ENCODE measurements around the gene RXRA. TPM values are rescaled to one million over a fixed set of nuclear protein-coding genes. Genes with fewer than 3 reads are reported as not detected.

The RXRA gene
- total and polyA plus RNA-seq, 2 donors (not counting 3 experiments of a cell fraction or from before 2014, with no cell fraction given), result 15.4 to 37.4 TPM

DNA sequence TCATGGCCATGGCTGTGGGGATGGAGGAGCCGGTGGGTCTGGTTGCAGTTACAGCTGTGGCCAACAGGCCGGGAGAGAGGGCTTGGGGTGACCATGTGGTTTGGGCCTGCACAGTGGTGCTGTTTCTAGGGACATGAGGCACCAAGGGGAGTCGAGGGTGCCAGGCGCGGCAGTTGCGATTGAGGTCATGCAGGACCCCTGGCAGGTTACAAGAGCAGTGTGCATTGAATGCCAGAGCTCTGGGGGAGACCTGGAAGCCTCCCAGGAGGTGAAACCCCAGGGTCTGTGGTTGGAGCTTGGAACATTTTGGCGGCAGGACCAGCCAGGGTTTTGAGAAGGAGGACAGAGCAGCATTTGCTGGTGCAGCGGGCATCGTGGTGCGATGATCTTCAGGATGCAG lies 21.7 kb downstream of the RXRA start:
- Histone ChIP-seq H2AFZ (ENCODE audit: low read depth, low read length) (no peak overlapping the region), H3K4me2 (ENCODE audit: insufficient read depth, low read length) (no peak overlapping the region), H3K27ac (ENCODE audit: insufficient read depth, low read depth, low read length) (no peak overlapping the region), H4K20me1 (replicated peaks; ENCODE audit: control insufficient read depth, extremely low read depth, insufficient read depth, low read length) (no peaks in the 10 kb centered on the region), H3K9ac (replicated peaks; ENCODE audit: extremely low read depth, insufficient read depth, low read length) (no peak overlapping the region), H3K9me1 (replicated peaks; ENCODE audit: control insufficient read depth, extremely low read depth, insufficient read depth, low read length) (no peaks in the 10 kb centered on the region), H3K36me3 (ENCODE audit: control insufficient read depth in 2 of 2, extremely low read depth in 1 of 2, insufficient read depth in 2 of 2, low read length in 2 of 2) (no peaks in the 10 kb centered on the region), H3K4me1 (ENCODE audit: control insufficient read depth, extremely low read depth, insufficient read depth, low read length) (peaks cover 5% of the 10 kb centered on the region), H3K9me3 (replicated peaks; ENCODE audit: control insufficient read depth, insufficient read depth, low read length) (no peaks in the 10 kb centered on the region), H3K4me3 (replicated peaks in 1 of 3; ENCODE audit: insufficient read depth in 1 of 3, low read depth in 1 of 3, low read length in 3 of 3) (no peak overlapping the region), H3K27me3 (ENCODE audit: control insufficient read depth in 2 of 2, insufficient read depth in 2 of 2, low read length in 2 of 2) (no peaks in the 10 kb centered on the region), H3K79me2 (ENCODE audit: control insufficient read depth, insufficient read depth, low read length) (peaks cover 50% of the 10 kb centered on the region)
- POLR2A ChIA-PET, result no interaction called here
- DNase-seq (ENCODE audit: low read depth, low spot score), result no peak
- BruUV-seq (replicated peaks), result no TSS peak
- intact Hi-C loops (cut with micrococcal nuclease), result no loop called here
- TF ChIP-seq POLR2A (IDR thresholded peaks at IDR 0.05; ENCODE audit: low read depth, low read length) (no peak), POLR2AphosphoS5 (IDR thresholded peaks at IDR 0.05; ENCODE audit: insufficient read depth, low read depth, low read length) (no peak), MYC (IDR thresholded peaks at IDR 0.05; ENCODE audit: low read depth, low read length) (no peak), JUN (IDR thresholded peaks at IDR 0.05; ENCODE audit: borderline replicate concordance, insufficient read depth, insufficient read length, low read depth) (no peak), FOS (IDR thresholded peaks at IDR 0.05; ENCODE audit: borderline replicate concordance, insufficient read depth, low read length) (no peak), GATA2 (IDR thresholded peaks at IDR 0.05; ENCODE audit: insufficient read depth, insufficient read length, low read depth, low read length) (no peak), EZH2 (IDR thresholded peaks at IDR 0.05; ENCODE audit: borderline replicate concordance, low read depth, low read length, severe bottlenecking) (no peak)
- TF ChIP-seq, protein P1, sequence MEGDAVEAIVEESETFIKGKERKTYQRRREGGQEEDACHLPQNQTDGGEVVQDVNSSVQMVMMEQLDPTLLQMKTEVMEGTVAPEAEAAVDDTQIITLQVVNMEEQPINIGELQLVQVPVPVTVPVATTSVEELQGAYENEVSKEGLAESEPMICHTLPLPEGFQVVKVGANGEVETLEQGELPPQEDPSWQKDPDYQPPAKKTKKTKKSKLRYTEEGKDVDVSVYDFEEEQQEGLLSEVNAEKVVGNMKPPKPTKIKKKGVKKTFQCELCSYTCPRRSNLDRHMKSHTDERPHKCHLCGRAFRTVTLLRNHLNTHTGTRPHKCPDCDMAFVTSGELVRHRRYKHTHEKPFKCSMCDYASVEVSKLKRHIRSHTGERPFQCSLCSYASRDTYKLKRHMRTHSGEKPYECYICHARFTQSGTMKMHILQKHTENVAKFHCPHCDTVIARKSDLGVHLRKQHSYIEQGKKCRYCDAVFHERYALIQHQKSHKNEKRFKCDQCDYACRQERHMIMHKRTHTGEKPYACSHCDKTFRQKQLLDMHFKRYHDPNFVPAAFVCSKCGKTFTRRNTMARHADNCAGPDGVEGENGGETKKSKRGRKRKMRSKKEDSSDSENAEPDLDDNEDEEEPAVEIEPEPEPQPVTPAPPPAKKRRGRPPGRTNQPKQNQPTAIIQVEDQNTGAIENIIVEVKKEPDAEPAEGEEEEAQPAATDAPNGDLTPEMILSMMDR (IDR thresholded peaks at IDR 0.05; ENCODE audit: extremely low read depth in 1 of 2, insufficient read depth in 1 of 2, low read depth in 1 of 2, low read length in 2 of 2), result no peak
- TF ChIP-seq, protein P2, sequence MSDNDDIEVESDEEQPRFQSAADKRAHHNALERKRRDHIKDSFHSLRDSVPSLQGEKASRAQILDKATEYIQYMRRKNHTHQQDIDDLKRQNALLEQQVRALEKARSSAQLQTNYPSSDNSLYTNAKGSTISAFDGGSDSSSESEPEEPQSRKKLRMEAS (IDR thresholded peaks at IDR 0.05; ENCODE audit: insufficient read depth, insufficient read length), result no peak
- CTCF ChIA-PET, result no interaction called here
- no peak for FAIRE-seq
- dilution Hi-C loops (cut with MboI; ENCODE audit: extremely low pct_ligation_motif_present, low sequenced_read_pairs), result no loop called here

Measured in endothelial cell of umbilical vein (primary cell).